Measurements from ENCODE around the gene LIPT1.

The LIPT1 gene

DNA sequence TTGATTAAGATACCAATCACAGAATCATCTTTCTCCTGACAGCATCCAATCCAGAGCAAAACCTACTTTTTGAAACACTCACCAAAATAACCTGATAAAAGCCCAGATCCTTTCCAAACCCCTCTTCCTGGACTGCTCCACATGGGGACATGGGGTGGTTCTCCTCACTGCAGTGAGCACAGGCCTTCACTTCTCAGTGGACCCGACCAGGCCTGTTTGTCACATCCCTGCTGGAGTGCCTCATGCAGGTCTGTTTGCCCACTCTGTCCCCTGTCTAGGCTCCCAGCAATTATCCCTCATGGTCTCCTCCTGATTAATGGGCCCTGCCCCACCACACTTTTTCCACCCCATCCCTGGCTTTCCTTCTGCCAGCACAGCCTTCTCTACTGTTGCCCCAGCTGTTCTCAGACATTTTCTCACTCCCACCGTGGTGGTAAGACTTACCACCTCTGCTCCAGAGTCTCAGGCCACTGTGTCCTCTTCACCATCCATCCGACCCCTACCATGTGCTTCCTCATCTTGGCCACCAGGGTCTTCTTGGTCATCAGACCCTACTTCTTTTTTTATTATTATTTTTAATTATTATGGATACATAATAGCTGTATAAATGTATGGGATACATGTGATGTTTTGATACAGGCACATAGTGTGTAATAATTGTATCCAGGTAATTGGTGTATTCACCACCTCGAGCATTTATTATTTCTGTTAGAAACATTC lies 47.4 kb downstream of the LIPT1 start:
- no peak for DNase-seq (ENCODE audit: extremely low spot score)
- ChIA-PET POLR2A (no interaction called here), CTCF (interaction anchor here (0.6 to 1.1 kb wide), 2 partner anchors 10 to 235 kb away, joined by 3 to 4 read pairs; no protein-coding TSS in a partner anchor)
- no peak for TF ChIP-seq BHLHE40 (IDR thresholded peaks at IDR 0.05; ENCODE audit: borderline replicate concordance)
- no peak for TF ChIP-seq ELF4 (IDR thresholded peaks at IDR 0.05)
- TF ChIP-seq L3MBTL2 (conservative IDR thresholded peaks at IDR 0.05): no peak
- no peak for TF ChIP-seq NFRKB (IDR thresholded peaks at IDR 0.05)
- no peak for TF ChIP-seq LEF1 (IDR thresholded peaks at IDR 0.05; ENCODE audit: borderline replicate concordance)
- no peak for TF ChIP-seq FOXK2 (IDR thresholded peaks at IDR 0.05)
- TF ChIP-seq SUZ12 (IDR thresholded peaks at IDR 0.05): no peak
- TF ChIP-seq, protein P1, sequence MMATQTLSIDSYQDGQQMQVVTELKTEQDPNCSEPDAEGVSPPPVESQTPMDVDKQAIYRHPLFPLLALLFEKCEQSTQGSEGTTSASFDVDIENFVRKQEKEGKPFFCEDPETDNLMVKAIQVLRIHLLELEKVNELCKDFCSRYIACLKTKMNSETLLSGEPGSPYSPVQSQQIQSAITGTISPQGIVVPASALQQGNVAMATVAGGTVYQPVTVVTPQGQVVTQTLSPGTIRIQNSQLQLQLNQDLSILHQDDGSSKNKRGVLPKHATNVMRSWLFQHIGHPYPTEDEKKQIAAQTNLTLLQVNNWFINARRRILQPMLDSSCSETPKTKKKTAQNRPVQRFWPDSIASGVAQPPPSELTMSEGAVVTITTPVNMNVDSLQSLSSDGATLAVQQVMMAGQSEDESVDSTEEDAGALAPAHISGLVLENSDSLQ (IDR thresholded peaks at IDR 0.05): no peak
- TF ChIP-seq TARDBP (IDR thresholded peaks at IDR 0.05): no peak
- TF ChIP-seq HDGF (IDR thresholded peaks at IDR 0.05; ENCODE audit: borderline replicate concordance): no peak
- no peak for TF ChIP-seq ARNT (IDR thresholded peaks at IDR 0.05)
- no peak for TF ChIP-seq CTBP1 (IDR thresholded peaks at IDR 0.05; ENCODE audit: borderline replicate concordance)
- no peak for TF ChIP-seq SP1 (IDR thresholded peaks at IDR 0.05)
- TF ChIP-seq FOXA1 (IDR thresholded peaks at IDR 0.05): no peak

DNA sequence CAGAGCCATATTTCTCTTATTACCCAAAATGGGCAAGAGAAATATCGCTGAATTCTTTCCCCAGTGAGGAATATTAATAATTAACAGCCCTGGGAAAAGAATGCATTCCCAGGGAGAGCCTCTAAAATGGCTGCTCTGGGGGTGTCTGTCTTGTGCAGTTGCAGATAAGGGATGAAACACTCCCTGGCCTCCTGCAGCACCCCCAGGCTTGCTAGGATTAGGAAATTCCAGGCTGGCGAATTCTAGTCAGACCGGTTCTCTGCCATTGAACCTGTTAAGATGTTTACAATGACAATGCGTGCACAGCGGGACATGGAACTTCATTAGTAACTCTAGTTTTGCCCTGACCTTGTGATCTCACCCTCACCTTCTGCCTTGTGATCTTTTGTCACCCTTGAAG lies 50.7 kb downstream of the LIPT1 start:
- ChIA-PET CTCF (no interaction called here), POLR2A (no interaction called here)
- no peak for DNase-seq (ENCODE audit: extremely low spot score)
- TF ChIP-seq SUZ12 (IDR thresholded peaks at IDR 0.05): no peak
- no peak for TF ChIP-seq SP1 (IDR thresholded peaks at IDR 0.05)
- TF ChIP-seq CTBP1 (IDR thresholded peaks at IDR 0.05; ENCODE audit: borderline replicate concordance): no peak
- no peak for TF ChIP-seq LEF1 (IDR thresholded peaks at IDR 0.05; ENCODE audit: borderline replicate concordance)
- TF ChIP-seq, protein P1 (IDR thresholded peaks at IDR 0.05): no peak
- TF ChIP-seq ARNT (IDR thresholded peaks at IDR 0.05): no peak
- TF ChIP-seq ZNF384 (IDR thresholded peaks at IDR 0.05): no peak
- no peak for TF ChIP-seq HDGF (IDR thresholded peaks at IDR 0.05; ENCODE audit: borderline replicate concordance)
- TF ChIP-seq FOXK2 (IDR thresholded peaks at IDR 0.05): no peak
- no peak for TF ChIP-seq FOXA1 (IDR thresholded peaks at IDR 0.05)
- TF ChIP-seq BHLHE40 (IDR thresholded peaks at IDR 0.05; ENCODE audit: borderline replicate concordance): no peak
- no peak for TF ChIP-seq NFRKB (IDR thresholded peaks at IDR 0.05)
- TF ChIP-seq TARDBP (IDR thresholded peaks at IDR 0.05): no peak
- TF ChIP-seq ELF4 (IDR thresholded peaks at IDR 0.05): no peak
- no peak for TF ChIP-seq L3MBTL2 (conservative IDR thresholded peaks at IDR 0.05)
